Esophagus (tissue), 2 donors: Measurements from ENCODE around the gene TMEM132D. TPM values are rescaled to one million over a fixed set of nuclear protein-coding genes. Genes with fewer than 3 reads are reported as not detected.

ENCODE experiments used
- H3K27ac ChIP-seq, 2 donors: one replicate each; pipeline ENCODE4 v1.5.1; 2013; ENCODE audit warnings: low read depth in 2 of 2, mild to moderate bottlenecking in 2 of 2, inconsistent platforms in 1 of 2, low read length in 1 of 2, moderate library complexity in 1 of 2
- H3K27me3 ChIP-seq, 2 donors: one replicate each; pipeline ENCODE4 v1.6.1; 2013; ENCODE audit warnings: low read length in 2 of 2, control low read depth in 1 of 2, mild to moderate bottlenecking in 1 of 2; ENCODE audit not compliant: insufficient read depth in 2 of 2, control insufficient read depth in 1 of 2
- H3K36me3 ChIP-seq, 2 donors: one replicate each; pipeline ENCODE4 v1.6.1; 2013; ENCODE audit warnings: low read length in 1 of 2; ENCODE audit not compliant: control insufficient read depth in 2 of 2, insufficient read depth in 2 of 2
- H3K4me1 ChIP-seq, 2 donors: one replicate each; pipeline ENCODE4 v1.6.1; 2013; ENCODE audit warnings: low read length in 1 of 2; ENCODE audit not compliant: control insufficient read depth in 2 of 2, insufficient read depth in 2 of 2
- H3K4me3 ChIP-seq, 2 donors: one replicate each; pipeline ENCODE4 v1.5.1; 2013; ENCODE audit warnings: low read length in 2 of 2, mild to moderate bottlenecking in 2 of 2, low read depth in 1 of 2, moderate library complexity in 1 of 2
- H3K9me3 ChIP-seq, 2 donors: one replicate each; pipeline ENCODE4 v1.6.1; 2013; ENCODE audit warnings: mild to moderate bottlenecking in 2 of 2, low read depth in 1 of 2, low read length in 1 of 2, moderate library complexity in 1 of 2; ENCODE audit not compliant: control insufficient read depth in 2 of 2, insufficient read depth in 1 of 2
- WGBS, 2 donors: extraction: QIAGEN DNeasy Blood & Tissue Kit; methylation state at CpG; one replicate each; pipeline ENCODE4 v1.1.7; 2013; 5-methylcytosine and 5-hydroxymethylcytosine counted together
- polyA plus RNA-seq, 2 donors: library from polyadenylated mRNA; stranded (reverse); fragments of 200-250 nt; gene quantifications; one replicate each; pipeline ENCODE4 v1.2.3, GENCODE V29; 2013
- donor health status: healthy with polysubstance abuse.
- donor health status: Bipolar disorder and iron deficiency.

The TMEM132D gene
- polyA plus RNA-seq, 2 donors = not detected

- Histone ChIP-seq H3K36me3 (no peaks in the 10 kb centered on the region), H3K4me3 (no peak overlapping the region), H3K27ac (no peak overlapping the region), H3K27me3 (no peaks in the 10 kb centered on the region), H3K4me1 (peaks cover 0 to 3% of the 10 kb centered on the region in 2 donors), H3K9me3 (peaks cover 2 to 6% of the 10 kb centered on the region in 2 donors)
- WGBS, 2 donors = 50 to 53% methylated on average over 4 of the region's 4 CpGs
These were observed 132.6 kb downstream of the TMEM132D start for GRCh38 chr12:129771238-129771637.

GRCh38 chr12:129765719-129766118 is 138.1 kb downstream of the TMEM132D start:
- Histone ChIP-seq H3K27me3 (no peaks in the 10 kb centered on the region), H3K9me3 (peaks cover 6 to 7% of the 10 kb centered on the region in 2 donors), H3K4me3 (no peak overlapping the region), H3K4me1 (no peaks in the 10 kb centered on the region), H3K27ac (no peak overlapping the region), H3K36me3 (no peaks in the 10 kb centered on the region)
- 64 to 70% methylated on average over 5 of the region's 5 CpGs for WGBS, 2 donors

- no peaks in the 10 kb centered on the region for H3K36me3 ChIP-seq
- WGBS, 2 donors = 74 to 83% methylated on average over 5 of the region's 5 CpGs
- H3K27me3 ChIP-seq = no peaks in the 10 kb centered on the region
- H3K27ac ChIP-seq = no peak overlapping the region
- H3K4me3 ChIP-seq = no peak overlapping the region
- no peaks in the 10 kb centered on the region for H3K4me1 ChIP-seq
- H3K9me3 ChIP-seq = peaks cover 6 to 7% of the 10 kb centered on the region in 2 donors
These were observed 141.4 kb downstream of the TMEM132D start for GRCh38 chr12:129762436-129762835.

DNA sequence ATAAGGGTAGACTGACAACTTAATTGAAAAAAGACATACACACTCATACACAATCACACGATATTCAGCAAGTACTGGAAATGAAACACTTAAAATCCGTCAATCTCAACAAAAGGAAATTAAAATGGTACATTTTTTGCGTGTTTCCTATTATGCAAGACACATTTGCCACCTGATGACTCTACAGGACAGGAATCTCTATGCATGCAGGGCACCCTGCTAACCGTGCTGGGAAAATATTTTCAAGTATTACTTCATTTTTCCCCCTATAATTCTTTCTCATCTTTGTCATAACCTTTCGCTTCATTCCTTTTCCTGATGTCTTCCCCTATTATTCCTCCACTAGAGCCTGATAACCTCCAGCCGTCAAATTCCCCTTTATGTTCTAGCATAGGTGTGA is 150.2 kb downstream of the TMEM132D start:
- H3K27me3 ChIP-seq = no peaks in the 10 kb centered on the region
- no peak overlapping the region for H3K4me3 ChIP-seq
- WGBS, 2 donors = 77 to 78% methylated on average over 6 of the region's 6 CpGs
- H3K9me3 ChIP-seq = no peaks in the 10 kb centered on the region
- H3K36me3 ChIP-seq = no peaks in the 10 kb centered on the region
- H3K27ac ChIP-seq = no peak overlapping the region
- no peaks in the 10 kb centered on the region for H3K4me1 ChIP-seq

DNA sequence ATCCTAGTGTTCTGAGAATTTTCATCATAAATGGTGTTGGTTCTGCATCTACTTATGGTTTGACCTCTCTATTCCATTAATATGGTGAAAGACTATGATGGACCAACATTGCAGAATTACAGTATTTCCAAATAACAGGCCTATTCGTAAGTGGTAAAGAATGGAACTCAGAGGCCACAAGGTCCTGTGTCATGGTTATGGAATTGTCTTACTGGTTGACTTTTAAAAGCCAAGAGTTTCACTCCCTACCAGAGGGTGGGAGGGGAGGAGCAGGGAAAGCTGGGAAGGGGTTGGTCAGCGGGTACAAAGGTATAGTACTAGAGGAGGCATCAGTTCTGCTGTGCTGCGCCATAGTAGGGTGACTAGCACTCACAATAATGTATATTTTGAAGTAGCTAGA is 153.4 kb downstream of the TMEM132D start:
- Histone ChIP-seq H3K9me3 (peaks cover 0 to 5% of the 10 kb centered on the region in 2 donors), H3K4me1 (no peaks in the 10 kb centered on the region), H3K27ac (no peak overlapping the region), H3K4me3 (no peak overlapping the region), H3K36me3 (no peaks in the 10 kb centered on the region), H3K27me3 (no peaks in the 10 kb centered on the region)
- WGBS, 2 donors = 57 to 61% methylated on average over 3 of the region's 3 CpGs

GRCh38 chr12:129746318-129746717 is 157.5 kb downstream of the TMEM132D start:
- 66 to 80% methylated on average over 4 of the region's 4 CpGs for WGBS, 2 donors
- H3K9me3 ChIP-seq = peaks cover 0 to 5% of the 10 kb centered on the region in 2 donors
- no peaks in the 10 kb centered on the region for H3K27me3 ChIP-seq
- H3K36me3 ChIP-seq = no peaks in the 10 kb centered on the region
- H3K27ac ChIP-seq = no peak overlapping the region
- H3K4me1 ChIP-seq = no peaks in the 10 kb centered on the region
- no peak overlapping the region for H3K4me3 ChIP-seq

GRCh38 chr12:129729170-129729569 is 174.7 kb downstream of the TMEM132D start:
- 75 to 77% methylated on average over 2 of the region's 2 CpGs for WGBS, 2 donors

GRCh38 chr12:129727100-129727499 is 176.7 kb downstream of the TMEM132D start:
- H3K4me1 ChIP-seq = no peaks in the 10 kb centered on the region
- WGBS, 2 donors = 87 to 88% methylated on average over 3 of the region's 3 CpGs
- no peak overlapping the region for H3K27ac ChIP-seq
- H3K27me3 ChIP-seq = no peaks in the 10 kb centered on the region
- no peaks in the 10 kb centered on the region for H3K36me3 ChIP-seq
- no peak overlapping the region for H3K4me3 ChIP-seq
- H3K9me3 ChIP-seq = peaks cover 0 to 17% of the 10 kb centered on the region in 2 donors

More at GRCh38 chr12:129729170-129729569, 174.7 kb downstream of the TMEM132D start:
- Histone ChIP-seq H3K4me1 (no peaks in the 10 kb centered on the region), H3K27ac (no peak overlapping the region), H3K9me3 (peaks cover 0 to 13% of the 10 kb centered on the region in 2 donors), H3K36me3 (no peaks in the 10 kb centered on the region), H3K4me3 (no peak overlapping the region), H3K27me3 (no peaks in the 10 kb centered on the region)

DNA sequence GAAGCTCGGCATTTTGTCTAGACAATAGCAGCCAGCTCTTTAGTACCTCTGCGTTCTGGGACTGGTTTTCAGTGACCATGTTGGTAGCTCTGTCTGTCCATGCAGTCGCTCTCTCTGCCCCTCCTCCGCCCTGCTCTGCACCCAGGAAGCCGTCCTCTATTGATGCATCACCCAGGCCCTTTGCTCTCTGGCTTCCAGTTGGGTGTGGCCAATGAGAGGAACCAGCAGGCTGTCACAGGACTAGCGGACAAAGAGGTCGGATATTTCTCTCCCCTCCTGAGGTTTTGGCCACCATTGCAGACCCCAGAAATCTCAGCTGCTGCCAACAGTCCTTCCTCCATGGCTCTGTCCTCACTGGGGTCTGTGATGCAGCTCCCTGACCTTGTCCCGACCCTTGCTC is 180.6 kb downstream of the TMEM132D start:
- H3K27me3 ChIP-seq = no peaks in the 10 kb centered on the region
- H3K4me3 ChIP-seq = no peak overlapping the region
- no peaks in the 10 kb centered on the region for H3K36me3 ChIP-seq
- peaks cover 0 to 17% of the 10 kb centered on the region in 2 donors for H3K9me3 ChIP-seq
- H3K27ac ChIP-seq = no peak overlapping the region
- H3K4me1 ChIP-seq = no peaks in the 10 kb centered on the region
- 64 to 69% methylated on average over 8 of the region's 8 CpGs for WGBS, 2 donors

GRCh38 chr12:129720618-129721017 is 183.2 kb downstream of the TMEM132D start:
- Histone ChIP-seq H3K36me3 (no peaks in the 10 kb centered on the region), H3K27me3 (no peaks in the 10 kb centered on the region), H3K9me3 (peaks cover 0 to 12% of the 10 kb centered on the region in 2 donors), H3K27ac (no peak overlapping the region), H3K4me3 (no peak overlapping the region), H3K4me1 (no peaks in the 10 kb centered on the region)
- 72 to 88% methylated on average over 4 of the region's 4 CpGs for WGBS, 2 donors
